Measurements from ENCODE around the gene KMT2B. TPM values are rescaled to one million over a fixed set of nuclear protein-coding genes. Genes with fewer than 3 reads are reported as not detected.

KMT2B gene
- total RNA-seq, 1 experiment from 2014 or later, result 32.2 TPM

DNA sequence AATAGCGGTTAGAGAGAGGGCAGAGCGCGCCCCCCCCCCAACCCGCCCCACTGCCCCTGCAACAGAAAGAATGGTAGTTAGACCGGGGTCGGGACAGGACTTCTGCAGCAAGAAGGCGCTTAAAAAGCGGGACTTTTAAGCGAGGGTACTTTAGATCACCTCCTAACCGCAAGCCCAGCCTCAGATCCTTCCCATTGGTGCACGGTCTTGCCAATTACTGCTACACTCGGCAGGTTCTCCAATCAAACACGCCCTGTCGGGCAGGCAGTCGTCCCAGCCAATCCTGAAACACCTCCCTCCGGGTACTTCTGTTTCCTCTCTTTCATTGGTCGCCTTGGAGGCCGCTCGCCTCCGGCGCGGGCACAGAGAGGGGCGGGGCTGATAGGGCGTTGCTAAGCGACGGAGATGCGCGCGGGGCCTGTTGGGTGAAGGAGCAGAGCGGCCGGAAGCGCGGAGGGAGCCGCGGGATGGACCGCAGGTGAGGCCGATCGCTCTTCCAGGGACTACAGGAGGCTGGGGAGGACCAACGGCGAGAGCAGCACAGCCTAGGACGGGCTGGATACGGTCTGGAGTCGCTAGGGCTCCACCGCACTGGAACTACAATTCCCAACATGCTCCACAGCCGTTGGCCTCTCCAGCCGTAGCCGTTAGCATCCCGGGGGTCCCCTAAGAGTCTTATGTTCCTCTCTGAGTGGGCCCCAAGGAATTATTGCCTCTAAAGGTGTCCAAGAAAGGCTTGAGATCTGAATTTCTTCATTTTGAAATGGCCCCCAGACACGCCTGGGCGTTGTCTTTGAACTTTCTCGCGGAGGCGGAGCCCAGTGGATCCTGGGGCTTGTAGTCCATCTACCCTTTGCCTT lies 40.2 kb downstream of the KMT2B start, which contains the start of gene PROSER3:
PROSER3 (plus strand) TSS at position 428 of the 860 bp plus-strand sequence; CDS start at position 468, 40 bp downstream.
- Histone ChIP-seq H3K9me2 (ENCODE audit: insufficient read depth) (no peaks in the 10 kb centered on the region), H3K36me3 (ENCODE audit: low read depth) (no peaks in the 10 kb centered on the region; the same call in 1 of the 2 replicates), H3K27me3 (ENCODE audit: insufficient read depth, low read depth) (no peaks in the 10 kb centered on the region), H3K9me3 (ENCODE audit: insufficient read depth, low read depth) (no peaks in the 10 kb centered on the region), H3K27ac (peak within 1 kb of the TSS; percentile 67), H3K79me2 (ENCODE audit: low read depth) (peaks cover 19% of the 10 kb centered on the region), H3K4me1 (replicated peaks; ENCODE audit: insufficient read depth) (peaks cover 13% of the 10 kb centered on the region), H3F3A (ENCODE audit: insufficient read depth, low read depth) (peaks cover 19% of the 10 kb centered on the region), H3K4me3 (peak within 1 kb of the TSS; percentile 67), H3K4me2 (peak within 1 kb of the TSS; percentile 95), H2AFZ (peak within 1 kb of the TSS; percentile 85), H4K20me1 (ENCODE audit: insufficient read depth) (peaks cover 4% of the 10 kb centered on the region; the same call in 1 of the 2 replicates)
- BruUV-seq (replicated peaks), result TSS peak; percentile 34
- CTCF ChIA-PET, result interaction anchor here (0.6 kb wide), 1 partner anchor 66 kb away, joined by 4 read pairs; no protein-coding TSS in a partner anchor
- no peak for TF ChIP-seq EZH2 (IDR thresholded peaks at IDR 0.05; ENCODE audit: low read depth)
- TF ChIP-seq, protein P1, sequence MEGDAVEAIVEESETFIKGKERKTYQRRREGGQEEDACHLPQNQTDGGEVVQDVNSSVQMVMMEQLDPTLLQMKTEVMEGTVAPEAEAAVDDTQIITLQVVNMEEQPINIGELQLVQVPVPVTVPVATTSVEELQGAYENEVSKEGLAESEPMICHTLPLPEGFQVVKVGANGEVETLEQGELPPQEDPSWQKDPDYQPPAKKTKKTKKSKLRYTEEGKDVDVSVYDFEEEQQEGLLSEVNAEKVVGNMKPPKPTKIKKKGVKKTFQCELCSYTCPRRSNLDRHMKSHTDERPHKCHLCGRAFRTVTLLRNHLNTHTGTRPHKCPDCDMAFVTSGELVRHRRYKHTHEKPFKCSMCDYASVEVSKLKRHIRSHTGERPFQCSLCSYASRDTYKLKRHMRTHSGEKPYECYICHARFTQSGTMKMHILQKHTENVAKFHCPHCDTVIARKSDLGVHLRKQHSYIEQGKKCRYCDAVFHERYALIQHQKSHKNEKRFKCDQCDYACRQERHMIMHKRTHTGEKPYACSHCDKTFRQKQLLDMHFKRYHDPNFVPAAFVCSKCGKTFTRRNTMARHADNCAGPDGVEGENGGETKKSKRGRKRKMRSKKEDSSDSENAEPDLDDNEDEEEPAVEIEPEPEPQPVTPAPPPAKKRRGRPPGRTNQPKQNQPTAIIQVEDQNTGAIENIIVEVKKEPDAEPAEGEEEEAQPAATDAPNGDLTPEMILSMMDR (conservative IDR thresholded peaks at IDR 0.05), result no peak
- POLR2A ChIA-PET (ENCODE audit: unreplicated experiment), result interaction anchor here (0.6 to 0.7 kb wide), 3 partner anchors 10 to 169 kb away, joined by 6 to 25 read pairs (median 7); partner anchors contain the start of gene LIN37
- intact Hi-C loops (cut with micrococcal nuclease; ENCODE audit: unreplicated experiment), result loop anchor here (1.0 to 2.0 kb wide), 2 partner anchors 10 to 17 kb away; partner anchors contain the start of gene LIN37
- peak; percentile 98 to 99 for DNase-seq

DNA sequence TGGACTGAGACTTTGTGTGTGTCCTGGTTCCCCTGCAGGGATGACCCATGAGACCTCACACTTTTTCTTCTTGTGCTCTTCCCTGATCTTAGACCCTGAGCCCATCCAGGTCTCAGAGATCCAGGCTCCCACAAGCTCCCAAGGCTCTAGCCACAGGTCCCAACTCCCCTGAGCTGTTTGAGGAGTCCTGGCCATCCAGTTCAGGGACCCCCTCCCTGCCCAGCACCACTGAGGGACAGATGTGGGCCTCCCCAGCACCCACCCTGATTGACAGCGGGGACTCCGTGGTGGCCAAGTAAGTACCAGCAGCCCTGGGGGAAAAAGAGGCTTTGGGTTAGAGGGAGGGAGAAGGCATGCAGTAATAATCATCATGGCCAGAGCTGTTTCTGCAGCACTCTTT lies 41.9 kb downstream of the KMT2B start:
- intact Hi-C loops (cut with micrococcal nuclease; ENCODE audit: unreplicated experiment), result loop anchor here (2.0 kb wide), 1 partner anchor 19 kb away; no protein-coding TSS in a partner anchor
- POLR2A ChIA-PET (ENCODE audit: unreplicated experiment), result no interaction called here
- no TSS peak for BruUV-seq (replicated peaks)

More for the DNA sequence above, 41.9 kb downstream of the KMT2B start:
- peaks cover 19% of the 10 kb centered on the region for H3K79me2 ChIP-seq (ENCODE audit: low read depth)
- TF ChIP-seq, protein P1 (conservative IDR thresholded peaks at IDR 0.05), result no peak
- TF ChIP-seq EZH2 (IDR thresholded peaks at IDR 0.05; ENCODE audit: low read depth), result no peak
- no peak overlapping the region for H3K27ac ChIP-seq
- peaks cover 13% of the 10 kb centered on the region for H3K4me1 ChIP-seq (replicated peaks; ENCODE audit: insufficient read depth)
- no peaks in the 10 kb centered on the region for H3K27me3 ChIP-seq (ENCODE audit: insufficient read depth, low read depth)
- H3F3A ChIP-seq (ENCODE audit: insufficient read depth, low read depth), result peaks cover 19% of the 10 kb centered on the region
- no peaks in the 10 kb centered on the region for H3K9me3 ChIP-seq (ENCODE audit: insufficient read depth, low read depth)
- H4K20me1 ChIP-seq (ENCODE audit: insufficient read depth), result peaks cover 4% of the 10 kb centered on the region; the same call in 1 of the 2 replicates
- CTCF ChIA-PET, result no interaction called here
- 0 out of 2 replicates have a peak overlapping the region, but pooled peaks have one; percentile 67 for H3K4me3 ChIP-seq
- no peak for DNase-seq
- H3K36me3 ChIP-seq (ENCODE audit: low read depth), result no peaks in the 10 kb centered on the region; the same call in 1 of the 2 replicates
- H2AFZ ChIP-seq, result no peak overlapping the region
- H3K4me2 ChIP-seq, result peak overlapping the region; percentile 75; the same call in 1 of the 2 replicates
- H3K9me2 ChIP-seq (ENCODE audit: insufficient read depth), result no peaks in the 10 kb centered on the region

All from PC-9 (cell line).